Activated naive CD4-positive, alpha-beta T cell treated with anti-CD3 and anti-CD28 coated beads for 36 hours (primary cell): ENCODE results near the gene C13orf46. TPM values are rescaled to one million over a fixed set of nuclear protein-coding genes. Genes with fewer than 3 reads are reported as not detected.
A peak's percentile ranks its signal among the peaks of the same experiment; 100 is the strongest.
"Not testable (repeated sequence)": the region's sequence is repeated elsewhere in the genome, so short reads cannot be mapped to it uniquely, and the experiment has no call there.

Experiments used
- CTCF ChIA-PET: fragments of 350-600 bp; sonication (Branson Sonifier 250); formaldehyde crosslinking; loops from one replicate; lab custom pipeline; 2021; ENCODE audit warnings: antibody characterized with exemption; lab: Charles Lee
- DNase-seq: peaks from one replicate; pipeline ENCODE4 v3.0.0-alpha.2; 2020
- H3K27ac Mint-ChIP-seq: one replicate; pipeline ENCODE4 v1.8.0; 2021; ENCODE audit warnings: mild to moderate bottlenecking, mixed read lengths
- H3K27me3 Mint-ChIP-seq: one replicate; pipeline ENCODE4 v1.8.0; 2021; ENCODE audit warnings: low read depth, mixed read lengths
- H3K36me3 Mint-ChIP-seq: one replicate; pipeline ENCODE4 v1.8.0; 2021; ENCODE audit warnings: low read depth, mixed read lengths
- H3K4me1 Mint-ChIP-seq: one replicate; pipeline ENCODE4 v1.8.0; 2021; ENCODE audit warnings: low read depth, mixed read lengths
- H3K4me3 Mint-ChIP-seq: one replicate; pipeline ENCODE4 v1.8.0; 2021; ENCODE audit warnings: mild to moderate bottlenecking, moderate library complexity, mixed read lengths
- H3K9me3 Mint-ChIP-seq: one replicate; pipeline ENCODE4 v1.8.0; 2021; ENCODE audit warnings: mixed read lengths
- intact Hi-C: fragments of 100-400 bp; cut with micrococcal nuclease; formaldehyde crosslinking; loops from one replicate; pipeline ENCODE4 v1.15.1; 2023
- total RNA-seq, 2 experiments: library from RNA; stranded (reverse); gene quantifications; one replicate each; pipeline ENCODE4 v1.2.3, GENCODE V29; 2021

C13orf46 gene
- total RNA-seq, 2 experiments from 2014 or later, result 1.7 to 1.8 TPM

- no peak overlapping the region for H3K4me3 Mint-ChIP-seq
- H3K9me3 Mint-ChIP-seq, result no peaks in the 10 kb centered on the region
- DNase-seq, result no peak
- no peaks in the 10 kb centered on the region for H3K4me1 Mint-ChIP-seq
- intact Hi-C loops, result no loop called here
- H3K36me3 Mint-ChIP-seq, result peaks cover 17% of the 10 kb centered on the region
- CTCF ChIA-PET, result no interaction called here
- peak overlapping the region; percentile 35 for H3K27ac Mint-ChIP-seq
- no peaks in the 10 kb centered on the region for H3K27me3 Mint-ChIP-seq
Observed at GRCh38 chr13:113996912-113997745, 23.3 kb upstream of the C13orf46 start.

- Mint-ChIP-seq H3K27ac (no peak overlapping the region), H3K4me1 (no peaks in the 10 kb centered on the region), H3K36me3 (peaks cover 24% of the 10 kb centered on the region), H3K4me3 (no peak overlapping the region), H3K9me3 (no peaks in the 10 kb centered on the region), H3K27me3 (no peaks in the 10 kb centered on the region)
- CTCF ChIA-PET, result interaction anchor here (0.5 kb wide), 1 partner anchor 181 kb away, joined by 4 read pairs; no protein-coding TSS in a partner anchor
- intact Hi-C loops, result no loop called here
- DNase-seq, result no peak
Observed at GRCh38 chr13:113996081-113996911, 22.4 kb upstream of the C13orf46 start.

GRCh38 chr13:113995051-113995601, 21.2 kb upstream of the C13orf46 start:
- CTCF ChIA-PET, result no interaction called here
- H3K27me3 Mint-ChIP-seq, result no peaks in the 10 kb centered on the region

GRCh38 chr13:113992276-113993005, 18.6 kb upstream of the C13orf46 start:
- Mint-ChIP-seq H3K27me3 (no peaks in the 10 kb centered on the region), H3K27ac (peak overlapping the region; percentile 41), H3K4me3 (no peak overlapping the region), H3K36me3 (peaks cover 41% of the 10 kb centered on the region), H3K9me3 (no peaks in the 10 kb centered on the region), H3K4me1 (peaks cover 6% of the 10 kb centered on the region)
- intact Hi-C loops, result no loop called here
- DNase-seq, result no peak
- CTCF ChIA-PET, result no interaction called here

More at GRCh38 chr13:113995051-113995601, 21.2 kb upstream of the C13orf46 start:
- intact Hi-C loops, result no loop called here
- DNase-seq, result no peak
- peak overlapping the region; percentile 18 for H3K27ac Mint-ChIP-seq
- H3K36me3 Mint-ChIP-seq, result peaks cover 32% of the 10 kb centered on the region
- no peaks in the 10 kb centered on the region for H3K9me3 Mint-ChIP-seq
- H3K4me1 Mint-ChIP-seq, result peaks cover under 1% of the 10 kb centered on the region
- H3K4me3 Mint-ChIP-seq, result no peak overlapping the region

GRCh38 chr13:113991676-113992179, 17.9 kb upstream of the C13orf46 start:
- intact Hi-C loops, result no loop called here
- no peak for DNase-seq
- Mint-ChIP-seq H3K27me3 (no peaks in the 10 kb centered on the region), H3K4me1 (peaks cover 6% of the 10 kb centered on the region), H3K4me3 (no peak overlapping the region), H3K9me3 (no peaks in the 10 kb centered on the region), H3K36me3 (peaks cover 37% of the 10 kb centered on the region), H3K27ac (peak overlapping the region; percentile 14)
- CTCF ChIA-PET, result no interaction called here

- Mint-ChIP-seq H3K27ac (no peak overlapping the region), H3K4me3 (no peak overlapping the region)
- intact Hi-C loops, result no loop called here
Observed at GRCh38 chr13:113991191-113991669, 17.4 kb upstream of the C13orf46 start.

GRCh38 chr13:113990321-113990837, 16.5 kb upstream of the C13orf46 start:
- intact Hi-C loops, result no loop called here
- peaks cover 6% of the 10 kb centered on the region for H3K4me1 Mint-ChIP-seq
- no peaks in the 10 kb centered on the region for H3K9me3 Mint-ChIP-seq
- peaks cover 37% of the 10 kb centered on the region for H3K36me3 Mint-ChIP-seq
- DNase-seq, result no peak
- no peak overlapping the region for H3K4me3 Mint-ChIP-seq
- H3K27me3 Mint-ChIP-seq, result no peaks in the 10 kb centered on the region
- peak overlapping the region; percentile 67 for H3K27ac Mint-ChIP-seq
- CTCF ChIA-PET, result no interaction called here

More at GRCh38 chr13:113991191-113991669, 17.4 kb upstream of the C13orf46 start:
- Mint-ChIP-seq H3K9me3 (no peaks in the 10 kb centered on the region), H3K27me3 (no peaks in the 10 kb centered on the region), H3K36me3 (peaks cover 37% of the 10 kb centered on the region), H3K4me1 (peaks cover 6% of the 10 kb centered on the region)
- CTCF ChIA-PET, result no interaction called here
- no peak for DNase-seq

GRCh38 chr13:113989585-113990300, 15.9 kb upstream of the C13orf46 start:
- H3K27ac Mint-ChIP-seq, result peak overlapping the region; percentile 67
- H3K9me3 Mint-ChIP-seq, result no peaks in the 10 kb centered on the region
- H3K4me1 Mint-ChIP-seq, result peaks cover 6% of the 10 kb centered on the region
- intact Hi-C loops, result no loop called here
- DNase-seq, result no peak
- peaks cover 37% of the 10 kb centered on the region for H3K36me3 Mint-ChIP-seq
- no peak overlapping the region for H3K4me3 Mint-ChIP-seq
- CTCF ChIA-PET, result no interaction called here
- no peaks in the 10 kb centered on the region for H3K27me3 Mint-ChIP-seq

GRCh38 chr13:113988859-113989258, 15.0 kb upstream of the C13orf46 start:
- H3K27ac Mint-ChIP-seq, H3K27me3 Mint-ChIP-seq, H3K4me1 Mint-ChIP-seq, H3K9me3 Mint-ChIP-seq, CTCF ChIA-PET, DNase-seq, H3K4me3 Mint-ChIP-seq, intact Hi-C loops: not testable (repeated sequence)
- peaks cover 35% of the 10 kb centered on the region for H3K36me3 Mint-ChIP-seq

- no peaks in the 10 kb centered on the region for H3K9me3 Mint-ChIP-seq
- DNase-seq, result peak; percentile 3
- H3K4me3 Mint-ChIP-seq, result no peak overlapping the region
- H3K27ac Mint-ChIP-seq, result peak overlapping the region; percentile 46
- no peaks in the 10 kb centered on the region for H3K4me1 Mint-ChIP-seq
- peaks cover 29% of the 10 kb centered on the region for H3K36me3 Mint-ChIP-seq
- intact Hi-C loops, result no loop called here
- no peaks in the 10 kb centered on the region for H3K27me3 Mint-ChIP-seq
- CTCF ChIA-PET, result no interaction called here
Observed at GRCh38 chr13:113982296-113982661, 8.4 kb upstream of the C13orf46 start.

- DNase-seq, result no peak
- H3K36me3 Mint-ChIP-seq, result peaks cover 29% of the 10 kb centered on the region
- CTCF ChIA-PET, result no interaction called here
- H3K27ac Mint-ChIP-seq, result no peak overlapping the region
- no peak overlapping the region for H3K4me3 Mint-ChIP-seq
- no peaks in the 10 kb centered on the region for H3K27me3 Mint-ChIP-seq
- H3K9me3 Mint-ChIP-seq, result no peaks in the 10 kb centered on the region
- intact Hi-C loops, result no loop called here
- H3K4me1 Mint-ChIP-seq, result no peaks in the 10 kb centered on the region
Observed at GRCh38 chr13:113981611-113982295, 7.9 kb upstream of the C13orf46 start.
